GM12878 (cell line): ENCODE results near the gene GRM5. TPM values are rescaled to one million over a fixed set of nuclear protein-coding genes. Genes with fewer than 3 reads are reported as not detected.
"Not testable (repeated sequence)": the region's sequence is repeated elsewhere in the genome, so short reads cannot be mapped to it uniquely, and the experiment has no call there.

Experiments used
- ATAC-seq: fragments of 200-7000 bp; cut with Tn5 transposase; 3 replicates; pipeline ENCODE4 v1.9.1; 2020; ENCODE audit warnings: mild to moderate bottlenecking, moderate library complexity
- BruUV-seq: library from RNA; stranded (reverse); fragments of 400-500 nt; replicated peaks from 2 replicates; lab custom pipeline; 2021; lab: Mats Ljungman, UMichigan
- CTCF ChIA-PET: fragments of 300-600 bp; sonication (Branson Sonifier 250); formaldehyde crosslinking; extraction: SDS; loops from one replicate; lab custom pipeline; 2021; ENCODE audit warnings: inconsistent platforms; lab: Yijun Ruan, JAX
- POLR2A ChIA-PET: fragments of 350-600 bp; formaldehyde crosslinking; extraction: SDS; loops from one replicate; lab custom pipeline; 2021; ENCODE audit warnings: inconsistent platforms; lab: Charles Lee
- RAD21 ChIA-PET: fragments of 300-600 bp; sonication (Branson Sonifier 250); formaldehyde crosslinking; loops from one replicate; lab custom pipeline; 2023; ENCODE audit warnings: antibody characterized with exemption; ENCODE audit not compliant: unreplicated experiment; lab: Charles Lee
- SMC1A ChIA-PET: fragments of 300-600 bp; sonication (Branson Sonifier 250); formaldehyde crosslinking; loops from one replicate; lab custom pipeline; 2023; ENCODE audit not compliant: unreplicated experiment, uncharacterized antibody; lab: Charles Lee
- DNase-seq: peaks from one replicate; pipeline ENCODE4 v3.0.0-alpha.2; 2011; ENCODE audit warnings: low read depth, low spot score
- FAIRE-seq: peaks from 3 replicates; lab custom pipeline; 2011; peaks lifted over from hg19 to GRCh38; lab: Jason Lieb, UNC
- H2AFZ ChIP-seq: 2 replicates; pipeline ENCODE4 v1.6.0; 2011; ENCODE audit warnings: low read depth, low read length, control low read depth; ENCODE audit not compliant: control insufficient read depth
- H3K27ac ChIP-seq: 2 replicates; pipeline ENCODE4 v1.5.1; 2011; ENCODE audit warnings: control low read depth; ENCODE audit not compliant: control insufficient read depth, insufficient read depth
- H3K27me3 ChIP-seq, 2 experiments: replicated peaks in 1 of 2; 2 replicates each; pipeline versions ENCODE4 v1.6.0 to v1.6.1; 2011; ENCODE audit warnings: low read length in 1 of 2; ENCODE audit not compliant: control insufficient read depth in 2 of 2, insufficient read depth in 2 of 2
- H3K36me3 ChIP-seq, 2 experiments: 2 replicates each; pipeline ENCODE4 v1.5.1; 2011; ENCODE audit warnings: low read length in 1 of 2; ENCODE audit not compliant: control insufficient read depth in 2 of 2, insufficient read depth in 2 of 2
- H3K4me1 ChIP-seq: 2 replicates; pipeline ENCODE4 v1.6.1; 2011; ENCODE audit warnings: mild to moderate bottlenecking, low read length, moderate library complexity, mixed read lengths; ENCODE audit not compliant: control insufficient read depth, insufficient read depth
- H3K4me2 ChIP-seq: 2 replicates; pipeline ENCODE4 v1.6.0; 2011; ENCODE audit warnings: control low read depth; ENCODE audit not compliant: control insufficient read depth, insufficient read depth
- H3K4me3 ChIP-seq: fragments of 200-600 bp; sonication (generic); 2 replicates; pipeline ENCODE4 v1.5.1; 2016
- H3K79me2 ChIP-seq: 2 replicates; pipeline ENCODE4 v1.6.0; 2011; ENCODE audit warnings: low read length; ENCODE audit not compliant: control insufficient read depth, insufficient read depth
- H3K9ac ChIP-seq: 2 replicates; pipeline ENCODE4 v1.8.0; 2011; ENCODE audit warnings: low read length, control low read depth, mixed read lengths; ENCODE audit not compliant: control insufficient read depth, insufficient read depth
- H3K9me3 ChIP-seq: replicated peaks from 3 replicates; pipeline ENCODE4 v1.5.1; 2011; ENCODE audit warnings: mild to moderate bottlenecking, low read length; ENCODE audit not compliant: control insufficient read depth, insufficient read depth
- H4K20me1 ChIP-seq: 2 replicates; pipeline ENCODE4 v1.6.0; 2011; ENCODE audit not compliant: control insufficient read depth, insufficient read depth
- WGBS: methylation state at CpG from one replicate; pipeline ENCODE4 v1.1.6; 2016; ENCODE audit warnings: low lambda C conversion rate; ENCODE audit not compliant: insufficient replicate concordance, insufficient coverage; ENCODE audit errors: missing lambda C conversion rate; 5-methylcytosine and 5-hydroxymethylcytosine counted together
- in situ Hi-C: fragments of 300-500 bp; cut with MboI; formaldehyde crosslinking; loops from 9 replicates; pipeline ENCODE4 v1.14.3; 2018; ENCODE audit warnings: mixed read lengths
- intact Hi-C: fragments of 100-400 bp; cut with micrococcal nuclease; formaldehyde crosslinking; loops from one replicate; pipeline ENCODE4 v1.14.2; 2022; ENCODE audit not compliant: unreplicated experiment
- polyA plus RNA-seq, 11 experiments: library from polyadenylated mRNA; depleted of rRNA in 4 of 11; unstranded in 6 of 11; stranded (reverse) in 5 of 11; fragments of >200 nt; fragmentation: Nextera tagmentation in 4 of 11; fragmentation: Illumina TruSeq in 1 of 11; extraction: Ambion mirVana in 4 of 11; extraction: Trizol in 1 of 11; gene quantifications; 1 replicate in 1 of 11; 2 replicates in 10 of 11; pipeline versions ENCODE4 v1.2.1 to v1.2.3, GENCODE V29; 2011 to 2016; ENCODE audit warnings: inconsistent platforms in 2 of 11, missing spikeins in 2 of 11, low read depth in 1 of 11
- total RNA-seq, 4 experiments: library from RNA; depleted of rRNA in 3 of 4; stranded (reverse); fragments of >200 nt in 3 of 4; fragmentation: Illumina TruSeq in 1 of 4; extraction: Trizol in 1 of 4; gene quantifications; 2 replicates each; pipeline versions ENCODE4 v1.2.1 to v1.2.3, GENCODE V29; 2013 to 2021

Gene GRM5
- total and polyA plus RNA-seq, 10 of the 15 experiments (the other 5 are each of a cell fraction or from before 2014, with no cell fraction given), result not detected

- SMC1A ChIA-PET, FAIRE-seq: not testable (repeated sequence)
Measured at GRCh38 chr11:88853963-88854362, 211.8 kb downstream of the GRM5 start.

GRCh38 chr11:88851547-88851946 lies 214.2 kb downstream of the GRM5 start:
- H3K4me3 ChIP-seq, H3K4me2 ChIP-seq, DNase-seq, H3K27me3 ChIP-seq, H3K36me3 ChIP-seq, in situ Hi-C loops, SMC1A ChIA-PET, H3K4me1 ChIP-seq, H3K9ac ChIP-seq, intact Hi-C loops, H4K20me1 ChIP-seq, BruUV-seq, POLR2A ChIA-PET, H3K9me3 ChIP-seq, H3K79me2 ChIP-seq, ATAC-seq, H2AFZ ChIP-seq, H3K27ac ChIP-seq, RAD21 ChIA-PET: not testable (repeated sequence)
- CTCF ChIA-PET, result interaction anchor here (2.3 kb wide), 1 partner anchor 35 kb away, joined by 5 read pairs; no protein-coding TSS in a partner anchor
- FAIRE-seq, result peak; percentile 13

More at GRCh38 chr11:88853963-88854362, 211.8 kb downstream of the GRM5 start:
- H3K9ac ChIP-seq, ATAC-seq, H3K4me2 ChIP-seq, RAD21 ChIA-PET, H3K4me1 ChIP-seq, CTCF ChIA-PET, BruUV-seq, H3K79me2 ChIP-seq, H3K9me3 ChIP-seq, H3K27me3 ChIP-seq, H3K4me3 ChIP-seq, DNase-seq, POLR2A ChIA-PET, H3K27ac ChIP-seq, H4K20me1 ChIP-seq, in situ Hi-C loops, H3K36me3 ChIP-seq, intact Hi-C loops, H2AFZ ChIP-seq: not testable (repeated sequence)
- WGBS, result 26% methylated on average over 2 of the region's 2 CpGs

GRCh38 chr11:88849773-88850172 lies 216.0 kb downstream of the GRM5 start:
- DNase-seq, SMC1A ChIA-PET, ATAC-seq, H3K36me3 ChIP-seq, H3K9ac ChIP-seq, H3K9me3 ChIP-seq, H3K27me3 ChIP-seq, intact Hi-C loops, BruUV-seq, CTCF ChIA-PET, in situ Hi-C loops, H3K4me2 ChIP-seq, H3K27ac ChIP-seq, FAIRE-seq, H3K4me3 ChIP-seq, H3K79me2 ChIP-seq, POLR2A ChIA-PET, H4K20me1 ChIP-seq, H2AFZ ChIP-seq, RAD21 ChIA-PET, H3K4me1 ChIP-seq: not testable (repeated sequence)
- WGBS, result 92% methylated on average over 4 of the region's 6 CpGs
